Kasumi-1 (cell line): Measurements from ENCODE around the gene SSB.
"Not testable (repeated sequence)": the region's sequence is repeated elsewhere in the genome, so short reads cannot be mapped to it uniquely, and the experiment has no call there.

ENCODE experiments used
- DNase-seq, 2 experiments: peaks; one replicate each; lab custom pipeline; 2025; lab: John Stamatoyannopoulos, UW

Gene SSB

GRCh38 chr2:169798718-169799592 is at the start of gene SSB:
Gene SSB (plus strand): TSS chr2:169798871. CDS start chr2:169800961, 2,090 bp downstream.
- DNase-seq, result peak; percentile 94 to 95

GRCh38 chr2:169752752-169753151 is 45.9 kb upstream of the SSB start:
- no peak for DNase-seq

- no peak for DNase-seq
Measured at GRCh38 chr2:169755083-169755870, 43.4 kb upstream of the SSB start.

- DNase-seq, result no peak
Measured at GRCh38 chr2:169756342-169756741, 42.3 kb upstream of the SSB start.

- no peak for DNase-seq
Measured at GRCh38 chr2:169757356-169757755, 41.3 kb upstream of the SSB start.

GRCh38 chr2:169757778-169758177 is 40.9 kb upstream of the SSB start:
- DNase-seq, result no peak

- DNase-seq, result no peak
Measured at GRCh38 chr2:169759987-169760386, 38.7 kb upstream of the SSB start.

- not testable (repeated sequence) for DNase-seq
Measured at GRCh38 chr2:169760798-169761197, 37.9 kb upstream of the SSB start.

- DNase-seq, result no peak
Measured at GRCh38 chr2:169761251-169761969, 37.3 kb upstream of the SSB start.

- DNase-seq, result no peak
Measured at GRCh38 chr2:169761970-169762292, 36.7 kb upstream of the SSB start.

- DNase-seq, result no peak
Measured at GRCh38 chr2:169765523-169765922, 33.1 kb upstream of the SSB start.

GRCh38 chr2:169767243-169767888 is 31.3 kb upstream of the SSB start:
- DNase-seq, result peak; percentile 73 to 89

- DNase-seq, result no peak
Measured at GRCh38 chr2:169768262-169768995, 30.2 kb upstream of the SSB start.

- peak; percentile 45 to 57 for DNase-seq
Measured at GRCh38 chr2:169771021-169771420, 27.6 kb upstream of the SSB start.

- no peak for DNase-seq
Measured at GRCh38 chr2:169771612-169772011, 27.1 kb upstream of the SSB start.

GRCh38 chr2:169772651-169773050 is 26.0 kb upstream of the SSB start:
- DNase-seq, result no peak

- no peak for DNase-seq
Measured at GRCh38 chr2:169775354-169775753, 23.3 kb upstream of the SSB start.

GRCh38 chr2:169775765-169776164 is 22.9 kb upstream of the SSB start:
- DNase-seq, result peak in 1 of 2 experiments; percentile 29

GRCh38 chr2:169776252-169776761 is 22.4 kb upstream of the SSB start:
- no peak for DNase-seq

GRCh38 chr2:169778446-169778845 is 20.2 kb upstream of the SSB start:
- peak; percentile 45 to 67 for DNase-seq
